GM10266 (cell line): ENCODE measurements around the gene RAP2C.

Source experiments
- DNase-seq: peaks from one replicate; pipeline ENCODE4 v3.0.0; 2012; ENCODE audit errors: extremely low spot score
- TF ChIP-seq, protein P1 (sequence below): IDR thresholded peaks from 2 replicates; pipeline ENCODE4 v1.5.1; 2012; ENCODE audit warnings: mild to moderate bottlenecking, low read depth; ENCODE audit not compliant: control insufficient read depth, insufficient read depth; ENCODE audit errors: missing control alignments

Gene RAP2C

DNA sequence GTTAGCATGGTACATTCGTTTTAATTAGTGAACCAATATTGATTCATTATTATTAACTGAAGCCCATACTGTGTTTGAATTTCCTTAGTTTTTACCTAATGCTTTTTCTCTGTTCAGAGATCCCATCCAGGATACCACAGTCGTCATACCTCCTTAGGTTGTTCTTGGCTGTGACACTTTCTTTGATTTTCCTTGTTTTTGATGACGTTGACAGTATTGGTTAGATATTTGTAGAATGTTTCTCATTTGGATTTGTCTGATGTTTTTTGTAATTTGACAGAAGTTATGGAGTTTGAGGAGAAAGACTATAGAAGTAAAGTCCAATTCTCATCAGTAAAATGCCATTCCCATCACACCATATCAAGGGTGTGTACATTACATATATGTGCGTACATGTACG, 16.2 kb upstream of the RAP2C start:
- TF ChIP-seq, protein P1, sequence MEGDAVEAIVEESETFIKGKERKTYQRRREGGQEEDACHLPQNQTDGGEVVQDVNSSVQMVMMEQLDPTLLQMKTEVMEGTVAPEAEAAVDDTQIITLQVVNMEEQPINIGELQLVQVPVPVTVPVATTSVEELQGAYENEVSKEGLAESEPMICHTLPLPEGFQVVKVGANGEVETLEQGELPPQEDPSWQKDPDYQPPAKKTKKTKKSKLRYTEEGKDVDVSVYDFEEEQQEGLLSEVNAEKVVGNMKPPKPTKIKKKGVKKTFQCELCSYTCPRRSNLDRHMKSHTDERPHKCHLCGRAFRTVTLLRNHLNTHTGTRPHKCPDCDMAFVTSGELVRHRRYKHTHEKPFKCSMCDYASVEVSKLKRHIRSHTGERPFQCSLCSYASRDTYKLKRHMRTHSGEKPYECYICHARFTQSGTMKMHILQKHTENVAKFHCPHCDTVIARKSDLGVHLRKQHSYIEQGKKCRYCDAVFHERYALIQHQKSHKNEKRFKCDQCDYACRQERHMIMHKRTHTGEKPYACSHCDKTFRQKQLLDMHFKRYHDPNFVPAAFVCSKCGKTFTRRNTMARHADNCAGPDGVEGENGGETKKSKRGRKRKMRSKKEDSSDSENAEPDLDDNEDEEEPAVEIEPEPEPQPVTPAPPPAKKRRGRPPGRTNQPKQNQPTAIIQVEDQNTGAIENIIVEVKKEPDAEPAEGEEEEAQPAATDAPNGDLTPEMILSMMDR = no peak
- DNase-seq = no peak

DNA sequence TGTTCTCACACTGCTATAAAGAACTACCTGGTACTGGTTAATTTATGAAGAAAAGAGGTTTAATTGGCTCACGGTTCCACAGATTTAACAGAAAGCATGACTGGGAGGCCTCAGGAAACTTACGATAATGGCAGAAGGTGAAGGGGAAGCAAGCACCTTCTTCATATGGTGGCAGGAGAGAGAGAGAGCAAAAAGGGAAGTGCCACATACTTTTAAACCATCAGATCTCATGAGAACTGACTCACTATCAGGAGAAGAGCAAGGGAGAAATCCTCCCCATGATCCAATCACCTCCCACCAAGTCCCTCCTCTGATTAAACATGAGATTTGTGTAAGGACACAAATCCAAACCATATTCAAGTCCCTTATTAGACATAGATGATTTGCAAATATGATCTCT, 12.3 kb upstream of the RAP2C start:
- DNase-seq = no peak

DNA sequence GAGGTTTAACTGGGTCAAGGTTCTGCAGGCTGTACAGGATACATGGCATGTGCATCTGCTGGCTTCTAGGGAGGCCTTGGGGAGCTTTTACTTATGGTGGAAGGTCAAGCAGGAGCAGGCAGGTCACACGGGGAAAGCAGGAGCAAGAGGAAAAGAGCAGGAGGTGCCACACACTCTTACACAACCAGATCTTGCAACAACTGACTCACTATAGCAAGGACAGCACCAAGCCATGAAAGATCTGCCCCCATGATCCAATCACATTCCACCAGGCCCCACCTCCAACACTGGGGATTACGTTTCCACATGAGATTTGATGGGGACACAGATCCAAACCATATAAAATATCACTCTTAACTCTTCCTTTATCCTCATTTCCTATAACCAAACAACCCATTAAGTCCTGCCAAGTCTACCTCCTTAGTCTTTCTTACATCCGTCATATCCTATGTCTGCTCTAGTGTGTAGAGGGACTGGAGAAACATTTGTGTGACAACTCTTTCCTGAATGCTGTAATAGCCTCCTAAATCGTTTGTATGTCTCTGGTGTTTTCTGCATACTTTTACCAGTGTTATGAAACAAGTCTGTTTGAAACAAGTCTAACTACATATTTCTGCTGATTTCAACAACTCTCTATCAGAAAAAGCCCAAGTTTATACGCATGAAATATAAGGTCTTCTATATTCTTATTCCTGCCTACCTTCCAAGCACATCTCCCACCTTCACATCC, 8.3 kb upstream of the RAP2C start:
- TF ChIP-seq, protein P1 = no peak
- DNase-seq = no peak

More for the DNA sequence above, 12.3 kb upstream of the RAP2C start:
- TF ChIP-seq, protein P1 = no peak

DNA sequence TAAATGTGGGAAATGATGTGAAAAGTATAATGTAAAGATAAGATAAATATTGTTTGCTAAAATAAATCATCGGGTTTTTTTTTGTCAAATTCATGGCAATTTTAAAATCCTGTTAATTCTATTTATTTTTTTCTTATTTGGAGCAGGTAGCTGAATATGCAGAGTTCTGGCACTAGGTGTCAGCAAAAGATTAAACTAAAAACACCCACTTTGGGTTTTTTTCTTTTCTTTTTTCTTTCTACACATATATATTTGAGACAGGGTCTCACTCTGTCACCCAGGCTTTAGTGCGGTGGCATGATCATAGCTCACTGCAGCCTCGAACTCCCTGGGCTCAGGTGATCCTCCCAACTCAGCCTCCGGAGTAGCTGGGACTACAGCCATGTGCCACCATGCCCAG, 6.9 kb upstream of the RAP2C start:
- no peak for DNase-seq
- TF ChIP-seq, protein P1 = peak; percentile 37

DNA sequence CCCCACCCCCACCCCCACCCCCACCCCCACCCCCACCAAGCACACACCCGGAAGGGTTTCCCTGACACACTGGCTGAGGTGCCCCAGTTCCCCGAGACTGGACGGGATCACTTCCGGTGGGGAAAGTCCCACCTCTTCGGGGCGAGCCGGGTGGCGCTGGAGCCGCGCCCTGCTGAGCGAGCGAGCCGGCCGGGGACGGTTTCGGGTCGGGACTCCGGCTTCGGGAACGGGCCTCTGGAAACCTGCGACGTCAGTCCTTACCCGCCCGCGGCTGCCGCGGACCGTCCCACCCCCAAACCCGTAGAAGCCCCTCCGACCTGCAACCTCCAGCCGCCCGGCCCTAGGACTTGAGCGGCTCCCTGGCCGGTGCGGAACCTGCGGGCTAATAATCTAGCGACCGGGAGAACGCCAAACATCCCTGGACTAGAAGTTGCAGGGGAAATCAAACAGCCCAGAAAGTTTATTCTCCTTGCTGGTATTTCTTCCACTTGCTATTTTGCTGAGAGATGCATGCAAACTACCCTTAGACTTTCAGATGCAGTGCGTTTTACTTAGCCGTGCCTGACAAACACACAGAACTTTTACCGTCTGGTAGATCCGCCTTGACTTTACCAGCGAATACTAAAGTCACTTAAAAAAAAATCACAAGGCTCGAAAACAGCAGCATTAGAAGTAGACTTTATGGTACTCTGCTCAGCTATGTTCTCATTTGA, 991 bp downstream of the RAP2C start:
- TF ChIP-seq, protein P1 = no peak
- DNase-seq = peak; percentile 79

DNA sequence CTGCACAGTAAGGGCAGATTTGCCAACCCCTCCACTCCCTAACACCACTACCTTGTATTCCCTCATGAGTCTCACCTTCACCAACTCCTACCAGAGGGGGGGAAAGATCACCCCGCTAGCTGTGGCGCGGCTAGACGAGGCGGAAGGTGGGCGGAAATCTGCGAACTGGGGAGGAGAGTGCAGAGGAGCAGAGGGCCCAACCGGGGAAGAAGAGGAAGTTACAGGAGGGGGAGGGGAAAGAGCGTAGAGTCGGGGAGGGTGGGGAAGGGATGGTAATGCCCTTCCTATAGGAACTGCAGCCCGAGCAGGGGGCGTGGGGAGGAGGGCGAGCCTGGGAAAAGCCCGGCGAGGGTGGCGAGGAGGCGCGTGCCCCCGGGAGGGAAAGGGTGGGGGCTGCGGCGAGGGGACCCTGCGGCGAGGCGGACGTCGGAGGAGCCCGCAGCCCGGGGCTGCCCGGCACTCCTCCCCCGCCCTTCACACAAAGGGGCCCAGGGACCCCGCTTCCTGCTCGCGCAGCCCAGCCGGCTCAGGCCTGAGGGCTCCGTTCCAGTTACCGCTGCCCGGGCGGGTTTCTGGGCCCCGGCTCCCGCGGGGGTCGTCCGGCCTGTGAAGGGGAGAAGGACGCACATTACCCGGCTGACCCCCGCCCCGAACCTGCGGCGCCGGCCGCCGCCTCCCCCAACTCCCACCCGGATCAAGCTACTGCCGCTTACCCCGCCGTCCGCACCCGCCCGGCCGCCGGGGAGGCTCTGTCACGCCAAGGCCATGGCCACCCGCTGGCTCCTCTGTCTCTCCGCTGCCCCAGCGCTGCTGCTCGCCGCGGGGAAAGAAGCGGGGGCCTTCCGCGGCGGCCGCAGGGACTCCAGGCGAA, 1.8 kb downstream of the RAP2C start:
- TF ChIP-seq, protein P1 = no peak
- peak; percentile 71 for DNase-seq
